Tibial artery (tissue), 4 donors: ENCODE measurements around the gene CEND1.

ENCODE experiments used
- DNase-seq, 2 donors: peaks; one replicate each; pipeline ENCODE4 v3.0.0-alpha.2; 2019
- H3K27ac ChIP-seq, 2 donors: fragments of 200-600 bp; sonication (generic) in 1 of 2; 1 replicate in 1 of 2; 2 replicates in 1 of 2; pipeline ENCODE4 v1.5.1; 2018 to 2019; ENCODE audit warnings: mild to moderate bottlenecking in 1 of 2
- H3K27me3 ChIP-seq, 2 donors: fragments of 200-600 bp; sonication (generic) in 1 of 2; one replicate each; pipeline versions ENCODE4 v1.5.1 to v1.6.0; 2016 to 2019
- H3K36me3 ChIP-seq, 3 donors: fragments of 200-600 bp; sonication (generic) in 2 of 3; one replicate each; pipeline ENCODE4 v1.5.1; 2016 to 2019; ENCODE audit warnings: mild to moderate bottlenecking in 2 of 3
- H3K4me1 ChIP-seq, 4 donors: fragments of 200-600 bp; sonication (generic) in 2 of 4; 1 replicate in 3 of 4; 2 replicates in 1 of 4; pipeline ENCODE4 v1.5.1; 2016 to 2019
- H3K4me3 ChIP-seq, 2 donors: fragments of 200-600 bp; sonication (generic) in 1 of 2; 1 replicate in 1 of 2; 2 replicates in 1 of 2; pipeline ENCODE4 v1.5.1; 2018 to 2019; ENCODE audit warnings: mild to moderate bottlenecking in 2 of 2
- H3K9me3 ChIP-seq, 3 donors: fragments of 200-600 bp; sonication (generic) in 1 of 3; one replicate each; pipeline ENCODE4 v1.5.1; 2016 to 2019
- intact Hi-C: fragments of 100-400 bp; cut with DNase I; formaldehyde crosslinking; loops from one replicate; pipeline ENCODE4 v1.15.0; 2023; ENCODE audit warnings: low total_unique reads
- TF ChIP-seq, protein P1 (sequence below), 2 experiments: fragments of 200-600 bp in 1 of 2; fragments of 450-650 bp in 1 of 2; IDR thresholded peaks; one replicate each; pipeline ENCODE4 v1.5.1; 2017 to 2019; ENCODE audit warnings: antibody characterized with exemption in 2 of 2, mild to moderate bottlenecking in 1 of 2, moderate library complexity in 1 of 2

Gene CEND1

GRCh38 chr11:819943-820649 is 30.2 kb upstream of the CEND1 start:
- peak; percentile 93 to 97 for DNase-seq
- H3K4me3 ChIP-seq, result peak overlapping the region; percentile 88 to 97
- no peaks in the 10 kb centered on the region for H3K9me3 ChIP-seq
- H3K27me3 ChIP-seq, result peaks cover 0 to 12% of the 10 kb centered on the region in 2 donors
- H3K27ac ChIP-seq, result peak overlapping the region; percentile 97 to 100
- H3K4me1 ChIP-seq, result peaks cover 5 to 55% (median 28%) of the 10 kb centered on the region in 4 donors
- peaks cover 35 to 40% (median 38%) of the 10 kb centered on the region in 3 donors for H3K36me3 ChIP-seq
- intact Hi-C loops, result no loop called here
- TF ChIP-seq, protein P1, sequence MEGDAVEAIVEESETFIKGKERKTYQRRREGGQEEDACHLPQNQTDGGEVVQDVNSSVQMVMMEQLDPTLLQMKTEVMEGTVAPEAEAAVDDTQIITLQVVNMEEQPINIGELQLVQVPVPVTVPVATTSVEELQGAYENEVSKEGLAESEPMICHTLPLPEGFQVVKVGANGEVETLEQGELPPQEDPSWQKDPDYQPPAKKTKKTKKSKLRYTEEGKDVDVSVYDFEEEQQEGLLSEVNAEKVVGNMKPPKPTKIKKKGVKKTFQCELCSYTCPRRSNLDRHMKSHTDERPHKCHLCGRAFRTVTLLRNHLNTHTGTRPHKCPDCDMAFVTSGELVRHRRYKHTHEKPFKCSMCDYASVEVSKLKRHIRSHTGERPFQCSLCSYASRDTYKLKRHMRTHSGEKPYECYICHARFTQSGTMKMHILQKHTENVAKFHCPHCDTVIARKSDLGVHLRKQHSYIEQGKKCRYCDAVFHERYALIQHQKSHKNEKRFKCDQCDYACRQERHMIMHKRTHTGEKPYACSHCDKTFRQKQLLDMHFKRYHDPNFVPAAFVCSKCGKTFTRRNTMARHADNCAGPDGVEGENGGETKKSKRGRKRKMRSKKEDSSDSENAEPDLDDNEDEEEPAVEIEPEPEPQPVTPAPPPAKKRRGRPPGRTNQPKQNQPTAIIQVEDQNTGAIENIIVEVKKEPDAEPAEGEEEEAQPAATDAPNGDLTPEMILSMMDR (IDR thresholded peaks at IDR 0.05), result no peak

- peak; percentile 89 to 96 for DNase-seq
- intact Hi-C loops, result no loop called here
- H3K4me1 ChIP-seq, result peaks cover 5 to 48% (median 28%) of the 10 kb centered on the region in 4 donors
- no peaks in the 10 kb centered on the region for H3K9me3 ChIP-seq
- H3K4me3 ChIP-seq, result peak overlapping the region; percentile 88 to 97
- peaks cover 0 to 4% of the 10 kb centered on the region in 2 donors for H3K27me3 ChIP-seq
- peaks cover 27 to 35% (median 31%) of the 10 kb centered on the region in 3 donors for H3K36me3 ChIP-seq
- peak overlapping the region; percentile 97 to 100 for H3K27ac ChIP-seq
- TF ChIP-seq, protein P1 (IDR thresholded peaks at IDR 0.05), result peak; percentile 39 to 58
These were observed 29.4 kb upstream of the CEND1 start for GRCh38 chr11:819129-819931.

GRCh38 chr11:818396-819128 is 28.7 kb upstream of the CEND1 start, which contains the start of gene PNPLA2:
TSS of gene PNPLA2 (plus strand) at chr11:818914. CDS start at chr11:819719, 805 bp downstream.
- TF ChIP-seq, protein P1 (IDR thresholded peaks at IDR 0.05), result no peak
- H3K9me3 ChIP-seq, result no peaks in the 10 kb centered on the region
- no peaks in the 10 kb centered on the region for H3K27me3 ChIP-seq
- H3K27ac ChIP-seq, result peak within 1 kb of the TSS; percentile 97 to 100
- intact Hi-C loops, result no loop called here
- peak in 1 of 2 donors; percentile 63 for DNase-seq
- H3K36me3 ChIP-seq, result peaks cover 22 to 33% (median 27%) of the 10 kb centered on the region in 3 donors
- H3K4me3 ChIP-seq, result peak within 1 kb of the TSS; percentile 88 to 97
- peaks cover 5 to 40% (median 28%) of the 10 kb centered on the region in 4 donors for H3K4me1 ChIP-seq

GRCh38 chr11:816433-816779 is 26.5 kb upstream of the CEND1 start:
- intact Hi-C loops, result no loop called here
- H3K27me3 ChIP-seq, result no peaks in the 10 kb centered on the region
- peaks cover 24 to 33% (median 27%) of the 10 kb centered on the region in 3 donors for H3K36me3 ChIP-seq
- no peak overlapping the region for H3K4me3 ChIP-seq
- no peak for DNase-seq
- TF ChIP-seq, protein P1 (IDR thresholded peaks at IDR 0.05), result no peak
- peaks cover 3 to 32% (median 25%) of the 10 kb centered on the region in 4 donors for H3K4me1 ChIP-seq
- H3K9me3 ChIP-seq, result no peaks in the 10 kb centered on the region
- no peak overlapping the region for H3K27ac ChIP-seq

- peaks cover 0 to 32% (median 25%) of the 10 kb centered on the region in 4 donors for H3K4me1 ChIP-seq
- intact Hi-C loops, result no loop called here
- H3K27me3 ChIP-seq, result no peaks in the 10 kb centered on the region
- H3K9me3 ChIP-seq, result no peaks in the 10 kb centered on the region
- TF ChIP-seq, protein P1 (IDR thresholded peaks at IDR 0.05), result no peak
- H3K27ac ChIP-seq, result no peak overlapping the region
- DNase-seq, result no peak
- H3K36me3 ChIP-seq, result peaks cover 26 to 35% (median 29%) of the 10 kb centered on the region in 3 donors
- H3K4me3 ChIP-seq, result no peak overlapping the region
These were observed 26.0 kb upstream of the CEND1 start for GRCh38 chr11:815675-816432.
